ENCODE data around the gene KRTAP5-11. TPM values are rescaled to one million over a fixed set of nuclear protein-coding genes. Genes with fewer than 3 reads are reported as not detected.
A peak's percentile ranks its signal among the peaks of the same experiment; 100 is the strongest.

Gene KRTAP5-11
- total and polyA plus RNA-seq, 2 of the 8 experiments (the other 6 are each of a cell fraction or from before 2014, with no cell fraction given): not detected

- H3K9ac ChIP-seq (replicated peaks in 1 of 4; ENCODE audit: extremely low read depth in 1 of 4, low read depth in 3 of 4, low read length in 3 of 4): no peak overlapping the region
- no peak overlapping the region; the same call in 1 of the 2 replicates for H2BK5ac ChIP-seq (ENCODE audit: low read depth, low read length)
- 88% methylated on average over 10 of the region's 11 CpGs; no CpG with 5 or more reads in 1 of the 2 experiments for WGBS, 2 experiments (ENCODE audit: extremely low coverage in 1 of 2, insufficient coverage in 1 of 2, insufficient read length in 1 of 2, insufficient replicate concordance in 2 of 2, low coverage in 1 of 2, low lambda C conversion rate in 2 of 2, missing lambda C conversion rate in 1 of 2)
- no peak for DNase-seq (ENCODE audit: low read depth in 1 of 2, low spot score in 2 of 2)
- no peak overlapping the region for H4K8ac ChIP-seq (ENCODE audit: extremely low read depth, insufficient read depth, low read length)
- CTCF ChIA-PET (ENCODE audit: partially characterized antibody): interaction anchor here (0.6 to 5.4 kb wide), 5 partner anchors 9 to 1171 kb away, joined by 3 to 37 read pairs (median 3); partner anchors contain the start of genes KRTAP5-10 and KRTAP5-11
- no peak overlapping the region for H3K4me2 ChIP-seq (ENCODE audit: insufficient read depth in 1 of 2, low read depth in 2 of 2, low read length in 2 of 2)
- H3K23me2 ChIP-seq (ENCODE audit: low read depth, low read length): peaks cover 8% of the 10 kb centered on the region; the same call in 1 of the 2 replicates
- H3K56ac ChIP-seq (replicated peaks; ENCODE audit: insufficient read length, low read depth, low read length): no peak overlapping the region
- no peak overlapping the region for H3K14ac ChIP-seq (ENCODE audit: insufficient read length)
- peaks cover 0 to 4% (median 1%) of the 10 kb centered on the region in 4 experiments; a peak in 3 of 7 replicates for H3K4me1 ChIP-seq (replicated peaks in 1 of 4; ENCODE audit: control insufficient read depth in 3 of 4, insufficient read depth in 4 of 4, low read length in 3 of 4)
- H4K20me1 ChIP-seq (replicated peaks in 1 of 2; ENCODE audit: control insufficient read depth in 1 of 2, insufficient read depth in 2 of 2, low read length in 2 of 2): peaks cover 0 to 9% of the 10 kb centered on the region in 2 experiments
- H3K79me1 ChIP-seq (ENCODE audit: low read depth, low read length): no peaks in the 10 kb centered on the region
- no peak for FAIRE-seq
- no peak overlapping the region for H4K5ac ChIP-seq (ENCODE audit: insufficient read length, low read depth, low read length)
- no peak overlapping the region for H3K4me3 ChIP-seq (ENCODE audit: extremely low read depth in 1 of 4, insufficient read depth in 2 of 4, low read depth in 3 of 4, low read length in 4 of 4)
- no peak overlapping the region for H2BK12ac ChIP-seq (ENCODE audit: low read depth, low read length)
- H2AFZ ChIP-seq (ENCODE audit: low read length): no peak overlapping the region
- H2AK5ac ChIP-seq (ENCODE audit: low read depth, low read length): peak overlapping the region; percentile 65; the same call in 1 of the 2 replicates
- no peaks in the 10 kb centered on the region; a peak in 1 of 4 replicates for H3K79me2 ChIP-seq (ENCODE audit: control insufficient read depth in 1 of 2, insufficient read depth in 2 of 2, low read length in 2 of 2)
- peak overlapping the region; percentile 73 for H4K91ac ChIP-seq (replicated peaks; ENCODE audit: insufficient read length, low read length)
- no peaks in the 10 kb centered on the region for H3K9me3 ChIP-seq (ENCODE audit: insufficient read depth in 2 of 2, low read depth in 1 of 2, low read length in 1 of 2)
- H3K23ac ChIP-seq (ENCODE audit: insufficient read length): no peak overlapping the region
- H3K27ac ChIP-seq (ENCODE audit: low read depth, low read length): no peak overlapping the region
- POLR2A ChIA-PET (ENCODE audit: partially characterized antibody): no interaction called here
- H3K18ac ChIP-seq (ENCODE audit: extremely low read depth, low read length): no peak overlapping the region
- H3K36me3 ChIP-seq (ENCODE audit: control insufficient read depth in 2 of 4, insufficient read depth in 4 of 4, low read length in 3 of 4): no peaks in the 10 kb centered on the region
- no peak overlapping the region for H3K4ac ChIP-seq (replicated peaks; ENCODE audit: insufficient read length, low read depth, low read length)
- no peak overlapping the region for H2BK20ac ChIP-seq (ENCODE audit: low read length)
- H3K27me3 ChIP-seq (replicated peaks in 1 of 4; ENCODE audit: control insufficient read depth in 3 of 4, extremely low read depth in 1 of 4, insufficient read depth in 3 of 4, low read length in 3 of 4): no peaks in the 10 kb centered on the region; a peak in 2 of 7 replicates
- no peak overlapping the region for H2BK120ac ChIP-seq (replicated peaks; ENCODE audit: low read depth, low read length)
- H2BK15ac ChIP-seq (ENCODE audit: low read length): no peak overlapping the region; the same call in 1 of the 2 replicates
- TF ChIP-seq SIRT6 (IDR thresholded peaks at IDR 0.05; ENCODE audit: low read length) (no peak), SP1 (IDR thresholded peaks at IDR 0.05; ENCODE audit: low read depth, low read length) (no peak), TBP (IDR thresholded peaks at IDR 0.05; ENCODE audit: low read depth, low read length) (no peak), NRF1 (IDR thresholded peaks at IDR 0.05; ENCODE audit: low read depth, low read length) (no peak), MAFK (IDR thresholded peaks at IDR 0.05; ENCODE audit: low read depth, low read length) (no peak), CBX5 (IDR thresholded peaks at IDR 0.05; ENCODE audit: low read depth, low read length) (no peak), GTF2F1 (IDR thresholded peaks at IDR 0.05; ENCODE audit: borderline replicate concordance, low read depth, low read length) (no peak), KDM1A (IDR thresholded peaks at IDR 0.05; ENCODE audit: borderline replicate concordance, low read length) (no peak), EP300 (IDR thresholded peaks at IDR 0.05; ENCODE audit: borderline replicate concordance in 1 of 2, low read depth in 2 of 2, low read length in 2 of 2) (no peak), CEBPB (IDR thresholded peaks at IDR 0.05; ENCODE audit: low read depth, low read length) (no peak)
Measured at GRCh38 chr11:71572811-71573210, 9.9 kb downstream of the KRTAP5-11 start.

All from H1 (cell line).